Measurements from ENCODE around the gene HIPK2.

HIPK2 gene

DNA sequence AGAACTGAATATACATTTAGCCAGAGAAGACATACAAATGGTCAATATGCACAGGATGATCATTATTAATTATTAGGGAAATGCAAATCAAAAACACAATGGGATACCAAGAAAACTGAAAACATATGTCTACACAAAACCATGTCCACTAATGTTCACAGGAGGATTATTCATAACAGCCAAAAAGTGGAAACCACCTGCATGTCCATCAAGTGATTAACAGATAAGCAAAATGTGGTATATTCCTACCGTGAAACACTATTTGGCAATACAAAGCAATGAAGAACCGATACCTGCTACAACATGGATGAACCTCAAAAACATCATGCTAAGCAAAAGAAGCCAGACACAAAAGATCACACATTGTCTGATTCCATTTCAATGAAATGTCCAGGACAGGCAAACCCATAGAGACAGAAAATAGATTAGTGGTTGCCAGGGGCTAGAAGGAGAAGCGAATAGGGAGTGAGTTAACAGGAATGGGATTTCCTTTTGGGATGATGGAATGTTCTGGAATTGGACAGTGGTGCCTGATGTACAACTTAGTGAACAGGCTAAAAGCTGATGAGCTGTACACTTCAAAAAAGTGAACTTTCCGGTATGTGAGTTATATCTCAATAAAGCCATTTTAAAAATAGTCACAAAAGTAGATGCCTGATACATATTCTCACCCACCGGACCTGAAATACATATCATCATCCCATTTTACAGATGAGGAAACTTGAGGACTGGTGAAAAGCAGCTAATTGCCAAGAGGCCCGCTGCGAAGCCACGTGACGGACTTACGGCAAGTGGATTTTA, 33.6 kb downstream of the HIPK2 start:
- Histone ChIP-seq H2AFZ (ENCODE audit: low read length) (no peak overlapping the region), H3K36me3 (ENCODE audit: insufficient read depth, low read length) (no peaks in the 10 kb centered on the region; the same call in 1 of the 2 replicates), H3K4me3 (ENCODE audit: low read length, poor library complexity, severe bottlenecking) (no peak overlapping the region), H3K4me1 (ENCODE audit: insufficient read depth, low read length, poor library complexity, severe bottlenecking) (no peaks in the 10 kb centered on the region), H3K79me2 (ENCODE audit: insufficient read depth, low read length) (peaks cover 47% of the 10 kb centered on the region; the same call in 1 of the 2 replicates), H3K9me2 (replicated peaks; ENCODE audit: low read depth, low read length) (no peaks in the 10 kb centered on the region), H3K9ac (ENCODE audit: low read depth, low read length, poor library complexity, severe bottlenecking) (no peak overlapping the region), H3K4me2 (ENCODE audit: low read depth, low read length, poor library complexity, severe bottlenecking) (no peak overlapping the region), H4K20me1 (ENCODE audit: insufficient read depth, low read length, poor library complexity, severe bottlenecking) (no peaks in the 10 kb centered on the region), H3F3A (ENCODE audit: low read depth) (no peaks in the 10 kb centered on the region), H3K27me3 (ENCODE audit: insufficient read depth, low read length, poor library complexity, severe bottlenecking) (no peaks in the 10 kb centered on the region), H3K9me3 (ENCODE audit: insufficient read depth, low read depth, low read length) (no peaks in the 10 kb centered on the region)
- TF ChIP-seq, protein P1, sequence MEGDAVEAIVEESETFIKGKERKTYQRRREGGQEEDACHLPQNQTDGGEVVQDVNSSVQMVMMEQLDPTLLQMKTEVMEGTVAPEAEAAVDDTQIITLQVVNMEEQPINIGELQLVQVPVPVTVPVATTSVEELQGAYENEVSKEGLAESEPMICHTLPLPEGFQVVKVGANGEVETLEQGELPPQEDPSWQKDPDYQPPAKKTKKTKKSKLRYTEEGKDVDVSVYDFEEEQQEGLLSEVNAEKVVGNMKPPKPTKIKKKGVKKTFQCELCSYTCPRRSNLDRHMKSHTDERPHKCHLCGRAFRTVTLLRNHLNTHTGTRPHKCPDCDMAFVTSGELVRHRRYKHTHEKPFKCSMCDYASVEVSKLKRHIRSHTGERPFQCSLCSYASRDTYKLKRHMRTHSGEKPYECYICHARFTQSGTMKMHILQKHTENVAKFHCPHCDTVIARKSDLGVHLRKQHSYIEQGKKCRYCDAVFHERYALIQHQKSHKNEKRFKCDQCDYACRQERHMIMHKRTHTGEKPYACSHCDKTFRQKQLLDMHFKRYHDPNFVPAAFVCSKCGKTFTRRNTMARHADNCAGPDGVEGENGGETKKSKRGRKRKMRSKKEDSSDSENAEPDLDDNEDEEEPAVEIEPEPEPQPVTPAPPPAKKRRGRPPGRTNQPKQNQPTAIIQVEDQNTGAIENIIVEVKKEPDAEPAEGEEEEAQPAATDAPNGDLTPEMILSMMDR (conservative IDR thresholded peaks at IDR 0.05; ENCODE audit: low read length): no peak
- TF ChIP-seq EZH2phosphoT487 (IDR thresholded peaks at IDR 0.05; ENCODE audit: borderline replicate concordance): no peak

DNA sequence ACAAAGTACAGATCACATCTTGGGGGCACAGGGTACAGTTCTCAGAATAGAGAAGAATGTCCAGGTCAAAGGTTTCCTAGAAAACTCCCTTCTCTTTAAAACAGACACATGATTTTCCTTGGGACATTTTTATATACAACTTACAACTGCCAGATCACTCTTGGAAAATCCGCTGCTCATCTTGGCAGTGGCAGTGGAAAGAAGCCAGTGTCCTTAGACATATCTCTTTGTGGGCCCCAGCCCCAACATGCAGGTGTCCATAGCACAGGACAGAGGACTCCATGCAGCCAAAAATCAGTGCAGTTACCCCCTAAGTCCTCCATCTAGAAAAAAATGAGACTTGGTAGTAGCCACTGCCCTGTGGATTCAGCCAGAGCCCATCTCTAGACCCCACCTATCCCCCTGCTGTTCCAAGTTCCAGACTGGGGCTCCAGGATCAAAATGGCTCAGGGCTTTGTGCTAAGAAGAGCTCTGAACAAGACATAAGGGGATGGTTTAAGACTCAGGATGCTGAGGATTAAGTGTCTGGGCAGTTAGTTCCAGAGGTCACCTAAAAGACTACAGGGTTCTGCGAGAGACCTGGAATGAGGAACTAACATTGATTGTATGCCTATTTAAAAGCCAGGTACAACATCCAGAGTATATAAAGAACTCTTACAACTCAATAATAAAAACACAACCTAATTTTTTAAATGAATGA, 34.4 kb downstream of the HIPK2 start:
- no peaks in the 10 kb centered on the region for H3K27me3 ChIP-seq (ENCODE audit: insufficient read depth, low read length, poor library complexity, severe bottlenecking)
- peaks cover 3% of the 10 kb centered on the region for H4K20me1 ChIP-seq (ENCODE audit: insufficient read depth, low read length, poor library complexity, severe bottlenecking)
- TF ChIP-seq EZH2phosphoT487 (IDR thresholded peaks at IDR 0.05; ENCODE audit: borderline replicate concordance): no peak
- TF ChIP-seq, protein P1 (conservative IDR thresholded peaks at IDR 0.05; ENCODE audit: low read length): no peak
- H3K36me3 ChIP-seq (ENCODE audit: insufficient read depth, low read length): no peaks in the 10 kb centered on the region; the same call in 1 of the 2 replicates
- no peak overlapping the region for H2AFZ ChIP-seq (ENCODE audit: low read length)
- H3K9me2 ChIP-seq (replicated peaks; ENCODE audit: low read depth, low read length): no peaks in the 10 kb centered on the region
- H3K4me3 ChIP-seq (ENCODE audit: low read length, poor library complexity, severe bottlenecking): no peak overlapping the region
- no peaks in the 10 kb centered on the region for H3K9me3 ChIP-seq (ENCODE audit: insufficient read depth, low read depth, low read length)
- H3F3A ChIP-seq (ENCODE audit: low read depth): no peaks in the 10 kb centered on the region
- H3K9ac ChIP-seq (ENCODE audit: low read depth, low read length, poor library complexity, severe bottlenecking): no peak overlapping the region
- no peaks in the 10 kb centered on the region for H3K4me1 ChIP-seq (ENCODE audit: insufficient read depth, low read length, poor library complexity, severe bottlenecking)
- no peak overlapping the region for H3K4me2 ChIP-seq (ENCODE audit: low read depth, low read length, poor library complexity, severe bottlenecking)
- H3K79me2 ChIP-seq (ENCODE audit: insufficient read depth, low read length): peaks cover 47% of the 10 kb centered on the region; the same call in 1 of the 2 replicates

DNA sequence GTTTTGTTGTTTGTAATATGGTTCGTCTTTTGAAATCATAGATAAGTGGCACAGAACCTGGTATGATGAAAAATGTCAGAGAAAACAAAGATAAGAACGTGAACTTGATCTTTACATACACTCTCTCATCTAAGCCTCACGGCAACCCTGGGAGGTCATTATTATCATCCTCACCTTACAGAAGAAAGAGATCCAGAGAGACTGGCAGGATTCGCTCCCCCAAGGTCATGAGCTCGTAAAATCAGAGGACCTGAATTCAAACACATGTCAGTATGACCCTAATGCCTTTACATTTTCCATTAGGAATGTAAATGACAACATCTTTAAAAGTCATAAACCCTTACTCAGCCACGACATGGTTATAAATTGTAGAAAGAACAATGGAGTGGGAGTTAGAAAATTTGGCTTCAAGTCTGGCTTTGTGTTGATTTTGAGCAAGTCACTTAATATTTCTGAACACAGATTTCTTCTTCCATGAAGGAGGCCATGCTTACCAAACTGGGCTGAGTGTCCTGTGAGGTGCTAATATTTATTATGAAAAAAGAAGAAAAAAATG, 35.9 kb downstream of the HIPK2 start:
- Histone ChIP-seq H3K4me2 (ENCODE audit: low read depth, low read length, poor library complexity, severe bottlenecking) (no peak overlapping the region), H3K9me3 (ENCODE audit: insufficient read depth, low read depth, low read length) (no peaks in the 10 kb centered on the region), H3K79me2 (ENCODE audit: insufficient read depth, low read length) (peaks cover 42% of the 10 kb centered on the region; the same call in 1 of the 2 replicates), H3K9ac (ENCODE audit: low read depth, low read length, poor library complexity, severe bottlenecking) (no peak overlapping the region), H3K4me3 (ENCODE audit: low read length, poor library complexity, severe bottlenecking) (no peak overlapping the region), H3K9me2 (replicated peaks; ENCODE audit: low read depth, low read length) (no peaks in the 10 kb centered on the region), H3F3A (ENCODE audit: low read depth) (no peaks in the 10 kb centered on the region), H3K27me3 (ENCODE audit: insufficient read depth, low read length, poor library complexity, severe bottlenecking) (no peaks in the 10 kb centered on the region), H4K20me1 (ENCODE audit: insufficient read depth, low read length, poor library complexity, severe bottlenecking) (peaks cover 12% of the 10 kb centered on the region), H3K4me1 (ENCODE audit: insufficient read depth, low read length, poor library complexity, severe bottlenecking) (peaks cover 4% of the 10 kb centered on the region), H2AFZ (ENCODE audit: low read length) (no peak overlapping the region), H3K36me3 (ENCODE audit: insufficient read depth, low read length) (no peaks in the 10 kb centered on the region; the same call in 1 of the 2 replicates)
- TF ChIP-seq, protein P1 (conservative IDR thresholded peaks at IDR 0.05; ENCODE audit: low read length): no peak
- TF ChIP-seq EZH2phosphoT487 (IDR thresholded peaks at IDR 0.05; ENCODE audit: borderline replicate concordance): no peak
